Caco-2 (cell line): ENCODE results near the gene BRIP1. TPM values are rescaled to one million over a fixed set of nuclear protein-coding genes. Genes with fewer than 3 reads are reported as not detected.

Source experiments
- BruUV-seq: library from RNA; stranded (reverse); fragments of 400-500 nt; replicated peaks from 2 replicates; lab custom pipeline; 2021; lab: Mats Ljungman, UMichigan
- CTCF ChIA-PET: fragments of 300-600 bp; sonication (Branson Sonifier 250); formaldehyde crosslinking; loops from one replicate; lab custom pipeline; 2022; ENCODE audit warnings: antibody characterized with exemption; lab: Charles Lee
- POLR2A ChIA-PET: fragments of 300-600 bp; sonication (Branson Sonifier 250); formaldehyde crosslinking; loops from one replicate; lab custom pipeline; 2022; ENCODE audit warnings: antibody characterized with exemption; lab: Charles Lee
- DNase-seq, 2 experiments: peaks; one replicate each; pipeline versions ENCODE4 v3.0.0 to v3.0.0-alpha.2; 2020 to 2022
- H3K27me3 ChIP-seq: replicated peaks from 2 replicates; pipeline ENCODE4 v1.6.0; 2011; ENCODE audit warnings: low read length; ENCODE audit not compliant: control insufficient read depth, insufficient read depth
- H3K36me3 ChIP-seq: 2 replicates; pipeline ENCODE4 v1.5.1; 2011; ENCODE audit warnings: low read length; ENCODE audit not compliant: control insufficient read depth, insufficient read depth
- H3K4me1 ChIP-seq: fragments of 250-450 bp; sonication (Bioruptor Pico); 2 replicates; pipeline ENCODE4 v1.5.1; 2020; ENCODE audit warnings: mild to moderate bottlenecking
- H3K4me3 ChIP-seq: 2 replicates; pipeline ENCODE4 v1.5.1; 2011; ENCODE audit warnings: low read depth, mild to moderate bottlenecking, control low read depth, low read length
- H3K9me3 ChIP-seq: fragments of 250-450 bp; sonication (Bioruptor Pico); 2 replicates; pipeline ENCODE4 v1.5.1; 2020; ENCODE audit warnings: mild to moderate bottlenecking, moderate library complexity
- H3K27ac Mint-ChIP-seq: one replicate; pipeline ENCODE4 v1.8.0; 2022; ENCODE audit warnings: mixed read lengths; ENCODE audit not compliant: unreplicated experiment
- H3K27me3 Mint-ChIP-seq: one replicate; pipeline ENCODE4 v1.8.0; 2022; ENCODE audit warnings: mixed read lengths; ENCODE audit not compliant: insufficient read depth, unreplicated experiment
- H3K36me3 Mint-ChIP-seq: one replicate; pipeline ENCODE4 v1.8.0; 2022; ENCODE audit warnings: mild to moderate bottlenecking, mixed read lengths; ENCODE audit not compliant: insufficient read depth, unreplicated experiment
- H3K4me1 Mint-ChIP-seq: one replicate; pipeline ENCODE4 v1.8.0; 2022; ENCODE audit warnings: low read depth, mixed read lengths; ENCODE audit not compliant: unreplicated experiment
- H3K4me3 Mint-ChIP-seq: one replicate; pipeline ENCODE4 v1.8.0; 2022; ENCODE audit warnings: mild to moderate bottlenecking, moderate library complexity, mixed read lengths; ENCODE audit not compliant: unreplicated experiment
- H3K9me3 Mint-ChIP-seq: one replicate; pipeline ENCODE4 v1.8.0; 2022; ENCODE audit warnings: mixed read lengths; ENCODE audit not compliant: unreplicated experiment
- intact Hi-C: fragments of 100-400 bp; cut with micrococcal nuclease; formaldehyde crosslinking; loops from one replicate; pipeline ENCODE4 v1.10.0; 2022; ENCODE audit not compliant: unreplicated experiment
- total RNA-seq: library from RNA; stranded (reverse); gene quantifications from 2 replicates; pipeline ENCODE4 v1.2.3, GENCODE V29; 2022
- TF ChIP-seq, protein P1 (sequence below), 2 experiments: fragments of 200-600 bp in 1 of 2; IDR thresholded peaks; 1 replicate in 1 of 2; 2 replicates in 1 of 2; pipeline versions ENCODE4 v1.5.1 to v1.8.0; 2011 to 2022; ENCODE audit warnings: antibody characterized with exemption in 1 of 2, control low read depth in 1 of 2, inconsistent platforms in 1 of 2, low read depth in 1 of 2, low read length in 1 of 2, mild to moderate bottlenecking in 1 of 2, moderate library complexity in 1 of 2; ENCODE audit not compliant: insufficient read depth in 1 of 2, severe bottlenecking in 1 of 2, unreplicated experiment in 1 of 2

Gene BRIP1
- total RNA-seq, 1 experiment from 2014 or later, result 18.3 TPM

DNA sequence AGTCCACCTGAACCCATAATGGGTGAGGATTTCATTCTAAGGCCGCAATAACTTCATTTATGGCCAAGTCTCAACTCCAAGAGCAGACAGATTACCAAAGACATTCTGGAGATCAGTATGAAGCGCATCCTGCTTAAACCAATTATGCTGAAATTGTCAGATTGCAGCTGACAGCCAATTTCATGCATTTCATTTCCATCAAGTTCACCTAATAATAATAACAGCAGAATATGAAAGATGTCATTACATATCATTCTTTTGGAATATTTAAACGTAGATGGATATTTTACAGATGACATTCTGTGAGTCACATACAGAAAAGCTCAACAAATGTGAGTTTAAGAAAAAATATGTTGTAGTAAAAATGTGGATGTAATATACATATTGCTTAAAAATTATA is 217.4 kb downstream of the BRIP1 start:
- no TSS peak for BruUV-seq
- Mint-ChIP-seq H3K4me3 (no peak overlapping the region), H3K36me3 (no peaks in the 10 kb centered on the region), H3K9me3 (peaks cover 6% of the 10 kb centered on the region), H3K27me3 (peaks cover 7% of the 10 kb centered on the region), H3K27ac (no peak overlapping the region), H3K4me1 (no peaks in the 10 kb centered on the region)
- Histone ChIP-seq H3K9me3 (0 out of 2 replicates have a peak, but pooled peaks cover 2% of the 10 kb centered on the region), H3K27me3 (no peaks in the 10 kb centered on the region), H3K4me3 (no peak overlapping the region), H3K36me3 (no peaks in the 10 kb centered on the region), H3K4me1 (no peaks in the 10 kb centered on the region)
- CTCF ChIA-PET, result no interaction called here
- intact Hi-C loops, result no loop called here
- POLR2A ChIA-PET, result no interaction called here
- DNase-seq, result no peak
- TF ChIP-seq, protein P1, sequence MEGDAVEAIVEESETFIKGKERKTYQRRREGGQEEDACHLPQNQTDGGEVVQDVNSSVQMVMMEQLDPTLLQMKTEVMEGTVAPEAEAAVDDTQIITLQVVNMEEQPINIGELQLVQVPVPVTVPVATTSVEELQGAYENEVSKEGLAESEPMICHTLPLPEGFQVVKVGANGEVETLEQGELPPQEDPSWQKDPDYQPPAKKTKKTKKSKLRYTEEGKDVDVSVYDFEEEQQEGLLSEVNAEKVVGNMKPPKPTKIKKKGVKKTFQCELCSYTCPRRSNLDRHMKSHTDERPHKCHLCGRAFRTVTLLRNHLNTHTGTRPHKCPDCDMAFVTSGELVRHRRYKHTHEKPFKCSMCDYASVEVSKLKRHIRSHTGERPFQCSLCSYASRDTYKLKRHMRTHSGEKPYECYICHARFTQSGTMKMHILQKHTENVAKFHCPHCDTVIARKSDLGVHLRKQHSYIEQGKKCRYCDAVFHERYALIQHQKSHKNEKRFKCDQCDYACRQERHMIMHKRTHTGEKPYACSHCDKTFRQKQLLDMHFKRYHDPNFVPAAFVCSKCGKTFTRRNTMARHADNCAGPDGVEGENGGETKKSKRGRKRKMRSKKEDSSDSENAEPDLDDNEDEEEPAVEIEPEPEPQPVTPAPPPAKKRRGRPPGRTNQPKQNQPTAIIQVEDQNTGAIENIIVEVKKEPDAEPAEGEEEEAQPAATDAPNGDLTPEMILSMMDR (IDR thresholded peaks at IDR 0.05; ENCODE audit: insufficient read depth in 1 of 2, low read depth in 1 of 2, low read length in 1 of 2, severe bottlenecking in 1 of 2, unreplicated experiment in 1 of 2), result no peak

DNA sequence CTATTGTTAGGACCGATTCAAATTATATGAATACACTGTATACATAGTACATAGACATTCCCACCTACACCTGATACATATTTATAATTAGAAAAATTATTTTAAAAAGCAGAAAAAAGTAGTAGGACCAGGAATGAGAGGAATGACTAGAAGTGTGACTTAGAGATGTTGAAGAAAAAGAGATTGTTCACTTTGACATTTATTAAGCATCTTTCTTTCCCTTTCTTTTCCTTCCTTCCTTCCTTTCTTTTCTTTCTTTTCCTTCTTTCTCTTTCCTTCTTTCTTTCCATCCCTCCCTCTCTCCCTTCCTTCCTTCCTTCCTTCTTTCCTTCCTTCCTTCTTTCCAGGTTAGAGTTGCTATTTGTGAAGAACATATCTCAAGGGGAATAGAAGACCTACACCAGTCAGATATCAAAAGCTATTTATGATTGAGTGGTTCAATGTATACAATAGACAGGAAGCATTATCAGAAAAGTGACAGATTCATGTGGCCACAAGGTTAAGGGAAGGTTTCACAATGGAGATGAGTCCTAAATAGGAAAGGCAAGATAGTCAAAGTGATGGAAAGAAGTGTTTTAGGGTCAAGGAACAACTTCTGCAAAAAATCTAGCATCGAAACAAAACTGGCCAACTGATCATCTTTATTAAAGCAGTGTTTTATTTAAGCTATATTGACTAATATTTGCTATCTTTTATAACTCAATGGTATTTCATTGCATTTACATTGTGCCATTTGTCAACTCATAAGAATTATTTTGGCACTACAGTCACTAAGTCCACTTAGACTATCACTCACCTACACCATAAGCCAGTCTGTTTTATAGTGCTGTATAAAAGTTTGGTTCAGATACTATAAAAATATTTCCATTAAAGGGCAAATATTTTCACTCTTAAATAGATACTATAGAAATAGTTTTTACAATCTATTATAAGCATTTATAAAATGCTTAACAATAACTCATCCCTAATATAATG is 218.2 kb downstream of the BRIP1 start:
- BruUV-seq, result no TSS peak

DNA sequence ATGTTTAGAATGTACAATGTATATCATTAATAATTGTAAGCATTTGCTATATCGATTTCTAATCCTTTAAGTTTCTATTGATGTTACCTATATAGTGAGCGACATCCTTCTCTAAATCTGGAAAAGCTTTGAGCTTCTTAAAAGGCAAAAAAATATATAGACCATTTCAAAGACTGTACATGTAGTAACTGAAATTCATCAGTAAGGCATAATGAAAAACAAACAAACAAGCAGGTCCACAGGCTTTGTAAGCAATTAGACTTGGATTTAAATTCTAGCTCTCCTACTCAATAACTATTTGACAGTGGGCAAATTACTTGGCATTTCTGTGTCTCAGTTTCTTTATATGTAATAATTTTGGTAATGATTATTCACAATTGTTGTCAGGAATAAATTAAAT is 220.6 kb downstream of the BRIP1 start:
- Mint-ChIP-seq H3K27ac (no peak overlapping the region), H3K36me3 (no peaks in the 10 kb centered on the region), H3K9me3 (no peaks in the 10 kb centered on the region), H3K4me3 (no peak overlapping the region), H3K27me3 (peaks cover 13% of the 10 kb centered on the region), H3K4me1 (no peaks in the 10 kb centered on the region)
- Histone ChIP-seq H3K9me3 (no peaks in the 10 kb centered on the region), H3K4me3 (no peak overlapping the region), H3K36me3 (no peaks in the 10 kb centered on the region), H3K27me3 (no peaks in the 10 kb centered on the region), H3K4me1 (no peaks in the 10 kb centered on the region)
- no TSS peak for BruUV-seq
- ChIA-PET CTCF (no interaction called here), POLR2A (no interaction called here)
- intact Hi-C loops, result no loop called here
- TF ChIP-seq, protein P1 (IDR thresholded peaks at IDR 0.05; ENCODE audit: insufficient read depth in 1 of 2, low read depth in 1 of 2, low read length in 1 of 2, severe bottlenecking in 1 of 2, unreplicated experiment in 1 of 2), result no peak
- no peak for DNase-seq

More for the DNA sequence above, 218.2 kb downstream of the BRIP1 start:
- Mint-ChIP-seq H3K27me3 (peaks cover 7% of the 10 kb centered on the region), H3K4me1 (no peaks in the 10 kb centered on the region), H3K9me3 (no peaks in the 10 kb centered on the region), H3K4me3 (no peak overlapping the region), H3K27ac (no peak overlapping the region), H3K36me3 (no peaks in the 10 kb centered on the region)
- ChIA-PET CTCF (no interaction called here), POLR2A (no interaction called here)
- Histone ChIP-seq H3K4me3 (no peak overlapping the region), H3K36me3 (no peaks in the 10 kb centered on the region), H3K27me3 (no peaks in the 10 kb centered on the region), H3K9me3 (0 out of 2 replicates have a peak, but pooled peaks cover 2% of the 10 kb centered on the region), H3K4me1 (no peaks in the 10 kb centered on the region)
- TF ChIP-seq, protein P1 (IDR thresholded peaks at IDR 0.05; ENCODE audit: insufficient read depth in 1 of 2, low read depth in 1 of 2, low read length in 1 of 2, severe bottlenecking in 1 of 2, unreplicated experiment in 1 of 2), result no peak
- no peak for DNase-seq
- intact Hi-C loops, result no loop called here
